ENCODE results near the gene HSD17B8. TPM values are rescaled to one million over a fixed set of nuclear protein-coding genes. Genes with fewer than 3 reads are reported as not detected.

The HSD17B8 gene
- total RNA-seq, 1 experiment from 2014 or later: 22.0 TPM

DNA sequence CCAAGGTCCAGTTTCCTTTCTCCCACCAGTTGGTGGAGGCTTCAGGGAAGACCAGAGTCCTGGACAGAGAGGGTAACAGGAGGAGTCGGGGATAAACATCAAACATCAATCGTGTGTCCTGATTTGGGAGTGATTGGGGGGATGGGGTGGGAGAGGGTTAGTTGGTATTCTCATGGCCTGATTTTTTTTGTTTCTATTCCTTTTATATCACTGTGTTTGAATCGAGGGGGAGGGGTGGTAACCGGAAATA is 365 bp upstream of the HSD17B8 start:
- peaks cover 39 to 68% of the 10 kb centered on the region in 2 experiments for H3K4me1 ChIP-seq (ENCODE audit: control insufficient read depth in 1 of 2, insufficient read depth in 2 of 2, low read length in 2 of 2)
- no peaks in the 10 kb centered on the region for H4K20me1 ChIP-seq (ENCODE audit: insufficient read depth)
- H3K9ac ChIP-seq (ENCODE audit: low read length): peak overlapping the region; percentile 96
- peaks cover 14 to 27% of the 10 kb centered on the region in 2 experiments; a peak in 3 of 4 replicates for H3K36me3 ChIP-seq (ENCODE audit: control insufficient read depth in 1 of 2, insufficient read depth in 2 of 2, low read length in 2 of 2)
- POLR2A ChIA-PET: no interaction called here
- no peak for TF ChIP-seq JUND (IDR thresholded peaks at IDR 0.05)
- no peak for TF ChIP-seq EGR1 (IDR thresholded peaks at IDR 0.05; ENCODE audit: low read depth)
- TF ChIP-seq CBX3 (IDR thresholded peaks at IDR 0.05; ENCODE audit: low read depth): no peak
- H2AFZ ChIP-seq (ENCODE audit: low read depth, low read length, poor library complexity, severe bottlenecking): no peak overlapping the region
- RAD21 ChIA-PET (ENCODE audit: low non-redundant PET in 1 of 2, low total read pairs in 2 of 2, uncharacterized antibody in 2 of 2, unreplicated experiment in 2 of 2): no interaction called here
- H3K79me2 ChIP-seq (ENCODE audit: insufficient read depth, low read length): peaks cover 54% of the 10 kb centered on the region
- no peaks in the 10 kb centered on the region for H3K9me3 ChIP-seq (ENCODE audit: control insufficient read depth in 1 of 2, insufficient read depth in 1 of 2, low read depth in 1 of 2, low read length in 2 of 2)
- CTCF ChIA-PET: interaction anchor here (0.9 to 2.0 kb wide), 2 partner anchors 44 to 45 kb away, joined by 3 to 10 read pairs; no protein-coding TSS in a partner anchor
- peak overlapping the region; percentile 95 for H3K27ac ChIP-seq (ENCODE audit: low read depth, low read length)
- intact Hi-C loops (cut with micrococcal nuclease): loop anchor here (2.0 to 10.0 kb wide), 2 partner anchors 45 to 211 kb away; partner anchors contain the start of genes CUTA and PHF1
- ATAC-seq (no peak), DNase-seq (ENCODE audit: low read depth, low spot score) (no peak)
- peak overlapping the region; percentile 97 for H3K4me2 ChIP-seq (ENCODE audit: low read length)
- no TSS peak for BruUV-seq (replicated peaks)
- H3K4me3 ChIP-seq (replicated peaks in 1 of 2; ENCODE audit: low read depth in 1 of 2, low read length in 2 of 2): peak overlapping the region in 1 of 2 experiments; percentile 95; a peak in 2 of 4 replicates
- H3K27me3 ChIP-seq (ENCODE audit: insufficient read depth, low read length): no peaks in the 10 kb centered on the region
- no peaks in the 10 kb centered on the region for H3K9me2 ChIP-seq (ENCODE audit: insufficient read depth)

DNA sequence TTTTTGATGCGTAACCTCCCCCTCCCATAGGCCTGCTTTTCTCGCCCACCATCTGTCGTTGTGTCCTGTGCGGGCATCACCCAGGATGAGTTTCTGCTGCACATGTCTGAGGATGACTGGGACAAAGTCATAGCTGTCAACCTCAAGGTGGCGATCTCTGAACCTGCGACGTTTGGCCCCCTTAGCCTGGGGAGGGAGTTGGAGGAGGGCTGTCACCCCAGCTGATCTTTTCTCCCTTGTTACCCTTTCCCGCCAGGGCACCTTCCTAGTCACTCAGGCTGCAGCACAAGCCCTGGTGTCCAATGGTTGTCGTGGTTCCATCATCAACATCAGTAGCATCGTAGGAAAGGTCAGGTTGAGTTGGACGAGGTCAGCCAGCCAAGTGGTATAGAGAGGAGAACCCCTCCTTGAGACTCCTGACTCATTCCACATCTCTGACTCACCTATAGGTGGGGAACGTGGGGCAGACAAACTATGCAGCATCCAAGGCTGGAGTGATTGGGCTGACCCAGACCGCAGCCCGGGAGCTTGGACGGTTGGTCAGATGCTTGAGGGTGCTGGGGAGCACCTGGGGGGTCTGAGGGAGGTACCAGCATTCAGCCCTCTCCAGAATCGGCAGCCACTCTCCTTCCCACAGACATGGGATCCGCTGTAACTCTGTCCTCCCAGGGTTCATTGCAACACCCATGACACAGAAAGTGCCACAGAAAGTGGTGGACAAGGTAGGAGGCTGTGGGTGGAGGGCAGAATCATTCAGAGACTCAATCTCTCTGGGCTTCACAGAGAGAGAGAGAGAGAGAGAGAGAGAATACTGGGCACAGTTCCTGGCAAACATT is 954 bp downstream of the HSD17B8 start:
- Histone ChIP-seq H3K4me3 (replicated peaks in 1 of 2; ENCODE audit: low read depth in 1 of 2, low read length in 2 of 2) (peak overlapping the region; percentile 81 to 95), H3K9me3 (ENCODE audit: control insufficient read depth in 1 of 2, insufficient read depth in 1 of 2, low read depth in 1 of 2, low read length in 2 of 2) (no peaks in the 10 kb centered on the region), H3K79me2 (ENCODE audit: insufficient read depth, low read length) (peaks cover 55% of the 10 kb centered on the region), H3K4me1 (ENCODE audit: control insufficient read depth in 1 of 2, insufficient read depth in 2 of 2, low read length in 2 of 2) (peaks cover 39 to 65% of the 10 kb centered on the region in 2 experiments), H3K9ac (ENCODE audit: low read length) (peak overlapping the region; percentile 96), H3K27ac (ENCODE audit: low read depth, low read length) (peak overlapping the region; percentile 95), H3K4me2 (ENCODE audit: low read length) (peak overlapping the region; percentile 97), H4K20me1 (ENCODE audit: insufficient read depth) (no peaks in the 10 kb centered on the region), H3K27me3 (ENCODE audit: insufficient read depth, low read length) (no peaks in the 10 kb centered on the region), H3K36me3 (ENCODE audit: control insufficient read depth in 1 of 2, insufficient read depth in 2 of 2, low read length in 2 of 2) (peaks cover 22 to 36% of the 10 kb centered on the region in 2 experiments; a peak in 3 of 4 replicates), H2AFZ (ENCODE audit: low read depth, low read length, poor library complexity, severe bottlenecking) (no peak overlapping the region), H3K9me2 (ENCODE audit: insufficient read depth) (no peaks in the 10 kb centered on the region)
- CTCF ChIA-PET: interaction anchor here (0.6 to 2.0 kb wide), 3 partner anchors 43 to 1742 kb away, joined by 3 to 10 read pairs (median 3); no protein-coding TSS in a partner anchor
- peak; percentile 48 for ATAC-seq
- no TSS peak for BruUV-seq (replicated peaks)
- POLR2A ChIA-PET: interaction anchor here (0.9 to 1.0 kb wide), 2 partner anchors 44 to 67 kb away, joined by 3 to 4 read pairs; partner anchors contain the start of genes RPS18 and VPS52
- intact Hi-C loops (cut with micrococcal nuclease): loop anchor here (2.0 to 10.0 kb wide), 2 partner anchors 43 to 209 kb away; partner anchors contain the start of genes CUTA and PHF1
- RAD21 ChIA-PET (ENCODE audit: low non-redundant PET in 1 of 2, low total read pairs in 2 of 2, uncharacterized antibody in 2 of 2, unreplicated experiment in 2 of 2): no interaction called here
- peak; percentile 55 for DNase-seq (ENCODE audit: low read depth, low spot score)
- TF ChIP-seq CBX3 (IDR thresholded peaks at IDR 0.05; ENCODE audit: low read depth) (no peak), CEBPB (IDR thresholded peaks at IDR 0.05; ENCODE audit: low read depth) (no peak), TCF7L2 (IDR thresholded peaks at IDR 0.05; ENCODE audit: borderline replicate concordance, extremely low read depth, insufficient read depth, insufficient read length) (peak; percentile 23), SP1 (IDR thresholded peaks at IDR 0.05; ENCODE audit: low read depth) (no peak), FOSL1 (IDR thresholded peaks at IDR 0.05; ENCODE audit: low read depth) (no peak), RAD21 (IDR thresholded peaks at IDR 0.05; ENCODE audit: low read depth) (no peak)
- TF ChIP-seq, protein P1, sequence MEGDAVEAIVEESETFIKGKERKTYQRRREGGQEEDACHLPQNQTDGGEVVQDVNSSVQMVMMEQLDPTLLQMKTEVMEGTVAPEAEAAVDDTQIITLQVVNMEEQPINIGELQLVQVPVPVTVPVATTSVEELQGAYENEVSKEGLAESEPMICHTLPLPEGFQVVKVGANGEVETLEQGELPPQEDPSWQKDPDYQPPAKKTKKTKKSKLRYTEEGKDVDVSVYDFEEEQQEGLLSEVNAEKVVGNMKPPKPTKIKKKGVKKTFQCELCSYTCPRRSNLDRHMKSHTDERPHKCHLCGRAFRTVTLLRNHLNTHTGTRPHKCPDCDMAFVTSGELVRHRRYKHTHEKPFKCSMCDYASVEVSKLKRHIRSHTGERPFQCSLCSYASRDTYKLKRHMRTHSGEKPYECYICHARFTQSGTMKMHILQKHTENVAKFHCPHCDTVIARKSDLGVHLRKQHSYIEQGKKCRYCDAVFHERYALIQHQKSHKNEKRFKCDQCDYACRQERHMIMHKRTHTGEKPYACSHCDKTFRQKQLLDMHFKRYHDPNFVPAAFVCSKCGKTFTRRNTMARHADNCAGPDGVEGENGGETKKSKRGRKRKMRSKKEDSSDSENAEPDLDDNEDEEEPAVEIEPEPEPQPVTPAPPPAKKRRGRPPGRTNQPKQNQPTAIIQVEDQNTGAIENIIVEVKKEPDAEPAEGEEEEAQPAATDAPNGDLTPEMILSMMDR (IDR thresholded peaks at IDR 0.05 in 2 of 3, conservative IDR thresholded peaks at IDR 0.05 in 1 of 3; ENCODE audit: borderline replicate concordance in 1 of 3, insufficient read depth in 1 of 3, low read depth in 2 of 3, low read length in 2 of 3): 0 out of 6 replicates have a peak, but pooled peaks of 1 of the 3 experiments have one; percentile 9
- TF ChIP-seq, protein P2, sequence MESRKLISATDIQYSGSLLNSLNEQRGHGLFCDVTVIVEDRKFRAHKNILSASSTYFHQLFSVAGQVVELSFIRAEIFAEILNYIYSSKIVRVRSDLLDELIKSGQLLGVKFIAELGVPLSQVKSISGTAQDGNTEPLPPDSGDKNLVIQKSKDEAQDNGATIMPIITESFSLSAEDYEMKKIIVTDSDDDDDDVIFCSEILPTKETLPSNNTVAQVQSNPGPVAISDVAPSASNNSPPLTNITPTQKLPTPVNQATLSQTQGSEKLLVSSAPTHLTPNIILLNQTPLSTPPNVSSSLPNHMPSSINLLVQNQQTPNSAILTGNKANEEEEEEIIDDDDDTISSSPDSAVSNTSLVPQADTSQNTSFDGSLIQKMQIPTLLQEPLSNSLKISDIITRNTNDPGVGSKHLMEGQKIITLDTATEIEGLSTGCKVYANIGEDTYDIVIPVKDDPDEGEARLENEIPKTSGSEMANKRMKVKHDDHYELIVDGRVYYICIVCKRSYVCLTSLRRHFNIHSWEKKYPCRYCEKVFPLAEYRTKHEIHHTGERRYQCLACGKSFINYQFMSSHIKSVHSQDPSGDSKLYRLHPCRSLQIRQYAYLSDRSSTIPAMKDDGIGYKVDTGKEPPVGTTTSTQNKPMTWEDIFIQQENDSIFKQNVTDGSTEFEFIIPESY (IDR thresholded peaks at IDR 0.05; ENCODE audit: extremely low read depth, insufficient replicate concordance, low read length): no peak

Measured in HCT116 (cell line).